OCI-LY1 (cell line): ENCODE data around the gene ZDBF2.

ENCODE experiments used
- H2AFZ ChIP-seq: fragments of 200-600 bp; sonication (generic), shearing (Covaris generic); 2 replicates; pipeline ENCODE4 v1.6.0; 2014; ENCODE audit warnings: antibody characterized with exemption, mild to moderate bottlenecking, low read length
- H3F3A ChIP-seq: fragments of 200-600 bp; sonication (generic), shearing (Covaris generic); 2 replicates; pipeline ENCODE4 v1.6.0; 2014; ENCODE audit warnings: mild to moderate bottlenecking, antibody characterized with exemption, low read length, moderate library complexity; ENCODE audit not compliant: insufficient read depth
- H3K27ac ChIP-seq: fragments of 200-600 bp; sonication (generic); 2 replicates; pipeline ENCODE4 v1.5.1; 2014; ENCODE audit warnings: low read length, mixed run types, mild to moderate bottlenecking, low read depth; ENCODE audit not compliant: poor library complexity, severe bottlenecking
- H3K27me3 ChIP-seq: fragments of 200-600 bp; sonication (generic); 2 replicates; pipeline ENCODE4 v1.6.0; 2014; ENCODE audit warnings: antibody characterized with exemption, mild to moderate bottlenecking, low read length, moderate library complexity; ENCODE audit not compliant: insufficient read depth
- H3K36me3 ChIP-seq: fragments of 200-600 bp; sonication (generic); 2 replicates; pipeline ENCODE4 v1.6.1; 2014; ENCODE audit warnings: mild to moderate bottlenecking, antibody characterized with exemption, low read length, moderate library complexity, mixed read lengths; ENCODE audit not compliant: insufficient read depth
- H3K4me1 ChIP-seq: fragments of 200-600 bp; sonication (generic); 2 replicates; pipeline ENCODE4 v1.5.1; 2014; ENCODE audit warnings: mild to moderate bottlenecking, low read length, moderate library complexity; ENCODE audit not compliant: insufficient read depth, severe bottlenecking
- H3K4me2 ChIP-seq: fragments of 200-600 bp; sonication (generic), shearing (Covaris generic); 2 replicates; pipeline ENCODE4 v1.6.1; 2014; ENCODE audit warnings: low read length
- H3K4me3 ChIP-seq: fragments of 200-600 bp; sonication (generic); 2 replicates; pipeline ENCODE4 v1.5.1; 2014; ENCODE audit warnings: low read length, low read depth, mild to moderate bottlenecking, mixed read lengths; ENCODE audit not compliant: poor library complexity, severe bottlenecking
- H3K79me2 ChIP-seq: fragments of 200-600 bp; shearing (Covaris generic); 2 replicates; pipeline ENCODE4 v1.6.1; 2016; ENCODE audit warnings: mixed run types, low read length, mixed read lengths; ENCODE audit not compliant: insufficient read depth
- H3K9ac ChIP-seq: fragments of 200-600 bp; sonication (generic), shearing (Covaris generic); 2 replicates; pipeline ENCODE4 v1.6.1; 2014; ENCODE audit warnings: mild to moderate bottlenecking, low read length, mixed read lengths
- H3K9me2 ChIP-seq: fragments of 200-600 bp; sonication (generic), shearing (Covaris generic); 2 replicates; pipeline ENCODE4 v1.6.1; 2014; ENCODE audit warnings: low read depth, mild to moderate bottlenecking, low read length, mixed read lengths
- H3K9me3 ChIP-seq: fragments of 200-600 bp; shearing (Covaris generic); 2 replicates; pipeline ENCODE4 v1.6.1; 2014; ENCODE audit warnings: low read length, mixed read lengths
- H4K20me1 ChIP-seq: fragments of 200-600 bp; sonication (generic), shearing (Covaris generic); 2 replicates; pipeline ENCODE4 v1.6.0; 2016; ENCODE audit warnings: mild to moderate bottlenecking, low read length; ENCODE audit not compliant: insufficient read depth
- EZH2 ChIP-seq: fragments of 200-600 bp; sonication (generic), shearing (Covaris generic); IDR thresholded peaks from 2 replicates; pipeline ENCODE4 v1.8.0; 2017; ENCODE audit warnings: borderline replicate concordance, mixed run types, mild to moderate bottlenecking, antibody characterized with exemption, low read length, moderate library complexity, mixed read lengths
- TF ChIP-seq, protein P1 (sequence below): fragments of 200-600 bp; sonication (generic), shearing (Covaris generic); IDR thresholded peaks from 2 replicates; pipeline ENCODE4 v1.5.1; 2017; ENCODE audit warnings: mild to moderate bottlenecking, antibody characterized with exemption, low read length, moderate library complexity, mixed read lengths

The ZDBF2 gene

GRCh38 chr2:206323486-206323885, 49.0 kb downstream of the ZDBF2 start:
- no peak overlapping the region for H2AFZ ChIP-seq
- H3K4me1 ChIP-seq, result no peaks in the 10 kb centered on the region
- H3K36me3 ChIP-seq, result no peaks in the 10 kb centered on the region
- H3K27ac ChIP-seq, result no peak overlapping the region
- H3K9ac ChIP-seq, result no peak overlapping the region
- H3K4me3 ChIP-seq, result no peak overlapping the region
- no peak overlapping the region for H3K4me2 ChIP-seq
- no peaks in the 10 kb centered on the region for H4K20me1 ChIP-seq
- H3F3A ChIP-seq, result no peaks in the 10 kb centered on the region
- TF ChIP-seq EZH2, result no peak
- TF ChIP-seq, protein P1, sequence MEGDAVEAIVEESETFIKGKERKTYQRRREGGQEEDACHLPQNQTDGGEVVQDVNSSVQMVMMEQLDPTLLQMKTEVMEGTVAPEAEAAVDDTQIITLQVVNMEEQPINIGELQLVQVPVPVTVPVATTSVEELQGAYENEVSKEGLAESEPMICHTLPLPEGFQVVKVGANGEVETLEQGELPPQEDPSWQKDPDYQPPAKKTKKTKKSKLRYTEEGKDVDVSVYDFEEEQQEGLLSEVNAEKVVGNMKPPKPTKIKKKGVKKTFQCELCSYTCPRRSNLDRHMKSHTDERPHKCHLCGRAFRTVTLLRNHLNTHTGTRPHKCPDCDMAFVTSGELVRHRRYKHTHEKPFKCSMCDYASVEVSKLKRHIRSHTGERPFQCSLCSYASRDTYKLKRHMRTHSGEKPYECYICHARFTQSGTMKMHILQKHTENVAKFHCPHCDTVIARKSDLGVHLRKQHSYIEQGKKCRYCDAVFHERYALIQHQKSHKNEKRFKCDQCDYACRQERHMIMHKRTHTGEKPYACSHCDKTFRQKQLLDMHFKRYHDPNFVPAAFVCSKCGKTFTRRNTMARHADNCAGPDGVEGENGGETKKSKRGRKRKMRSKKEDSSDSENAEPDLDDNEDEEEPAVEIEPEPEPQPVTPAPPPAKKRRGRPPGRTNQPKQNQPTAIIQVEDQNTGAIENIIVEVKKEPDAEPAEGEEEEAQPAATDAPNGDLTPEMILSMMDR, result no peak
- no peaks in the 10 kb centered on the region for H3K79me2 ChIP-seq
- no peaks in the 10 kb centered on the region for H3K9me2 ChIP-seq
- H3K9me3 ChIP-seq, result peaks cover 7% of the 10 kb centered on the region; the same call in 1 of the 2 replicates
- H3K27me3 ChIP-seq, result no peaks in the 10 kb centered on the region

GRCh38 chr2:206324869-206325268, 50.4 kb downstream of the ZDBF2 start:
- Histone ChIP-seq H3K27ac (no peak overlapping the region), H3F3A (no peaks in the 10 kb centered on the region), H3K36me3 (no peaks in the 10 kb centered on the region), H3K9me2 (no peaks in the 10 kb centered on the region), H3K4me3 (no peak overlapping the region), H3K27me3 (no peaks in the 10 kb centered on the region), H3K9me3 (no peaks in the 10 kb centered on the region), H3K4me2 (no peak overlapping the region), H3K79me2 (no peaks in the 10 kb centered on the region), H3K4me1 (no peaks in the 10 kb centered on the region), H3K9ac (no peak overlapping the region), H2AFZ (no peak overlapping the region), H4K20me1 (no peaks in the 10 kb centered on the region)
- TF ChIP-seq, protein P1, result no peak
- TF ChIP-seq EZH2, result no peak

DNA sequence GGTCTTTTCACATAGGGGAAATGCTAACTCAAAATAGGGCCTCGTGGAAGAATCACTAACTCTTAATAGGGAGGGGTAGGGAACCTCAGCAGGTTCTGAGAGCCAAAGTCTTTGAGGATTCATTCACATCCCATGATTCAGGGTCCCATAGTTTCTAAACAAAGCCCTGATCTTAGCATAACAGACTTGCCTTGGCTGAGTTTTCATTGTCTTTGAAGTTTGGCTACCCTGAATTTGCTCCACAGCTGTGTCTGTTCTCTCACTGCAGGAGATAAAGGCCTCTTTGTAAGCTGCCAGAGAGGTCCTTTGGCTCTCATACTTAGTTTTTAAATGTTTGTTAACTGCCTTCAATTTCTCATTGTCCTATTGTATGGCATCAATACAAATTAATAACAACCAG, 54.5 kb downstream of the ZDBF2 start:
- Histone ChIP-seq H3K9ac (no peak overlapping the region), H3K79me2 (no peaks in the 10 kb centered on the region), H4K20me1 (no peaks in the 10 kb centered on the region), H3K27me3 (no peaks in the 10 kb centered on the region), H3K4me2 (no peak overlapping the region), H3K9me2 (no peaks in the 10 kb centered on the region), H3F3A (no peaks in the 10 kb centered on the region), H3K36me3 (no peaks in the 10 kb centered on the region), H3K4me3 (no peak overlapping the region), H3K9me3 (no peaks in the 10 kb centered on the region), H3K27ac (no peak overlapping the region), H3K4me1 (no peaks in the 10 kb centered on the region), H2AFZ (no peak overlapping the region)
- TF ChIP-seq EZH2, result no peak
- TF ChIP-seq, protein P1, result no peak
